ENCODE measurements around the gene CA6. TPM values are rescaled to one million over a fixed set of nuclear protein-coding genes. Genes with fewer than 3 reads are reported as not detected.
"Not testable (repeated sequence)": the region's sequence is repeated elsewhere in the genome, so short reads cannot be mapped to it uniquely, and the experiment has no call there.

CA6 gene
- total RNA-seq, 1 donor from 2014 or later: not detected

- DNase-seq (peak; percentile 57), ATAC-seq (peak; percentile 77 to 82)
- Histone ChIP-seq H3K27me3 (ENCODE audit: low read depth) (no peaks in the 10 kb centered on the region), H3K4me3 (no peak overlapping the region), H3K36me3 (no peaks in the 10 kb centered on the region), H3K27ac (no peak overlapping the region), H3K9me3 (no peaks in the 10 kb centered on the region), H3K4me1 (peaks cover 23% of the 10 kb centered on the region)
- intact Hi-C loops (cut with DNase I): loop anchor here (10.0 kb wide), 1 partner anchor 73 kb away; no protein-coding TSS in a partner anchor
- TF ChIP-seq, protein P1, sequence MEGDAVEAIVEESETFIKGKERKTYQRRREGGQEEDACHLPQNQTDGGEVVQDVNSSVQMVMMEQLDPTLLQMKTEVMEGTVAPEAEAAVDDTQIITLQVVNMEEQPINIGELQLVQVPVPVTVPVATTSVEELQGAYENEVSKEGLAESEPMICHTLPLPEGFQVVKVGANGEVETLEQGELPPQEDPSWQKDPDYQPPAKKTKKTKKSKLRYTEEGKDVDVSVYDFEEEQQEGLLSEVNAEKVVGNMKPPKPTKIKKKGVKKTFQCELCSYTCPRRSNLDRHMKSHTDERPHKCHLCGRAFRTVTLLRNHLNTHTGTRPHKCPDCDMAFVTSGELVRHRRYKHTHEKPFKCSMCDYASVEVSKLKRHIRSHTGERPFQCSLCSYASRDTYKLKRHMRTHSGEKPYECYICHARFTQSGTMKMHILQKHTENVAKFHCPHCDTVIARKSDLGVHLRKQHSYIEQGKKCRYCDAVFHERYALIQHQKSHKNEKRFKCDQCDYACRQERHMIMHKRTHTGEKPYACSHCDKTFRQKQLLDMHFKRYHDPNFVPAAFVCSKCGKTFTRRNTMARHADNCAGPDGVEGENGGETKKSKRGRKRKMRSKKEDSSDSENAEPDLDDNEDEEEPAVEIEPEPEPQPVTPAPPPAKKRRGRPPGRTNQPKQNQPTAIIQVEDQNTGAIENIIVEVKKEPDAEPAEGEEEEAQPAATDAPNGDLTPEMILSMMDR (IDR thresholded peaks at IDR 0.05): peak; percentile 94
Observed at GRCh38 chr1:8987881-8988617, 42.4 kb downstream of the CA6 start.

- no peak for DNase-seq
- ATAC-seq: no peak
- intact Hi-C loops (cut with DNase I): loop anchor here (10.0 kb wide), 1 partner anchor 74 kb away; no protein-coding TSS in a partner anchor
- Histone ChIP-seq H3K27me3 (ENCODE audit: low read depth) (no peaks in the 10 kb centered on the region), H3K36me3 (no peaks in the 10 kb centered on the region), H3K9me3 (no peaks in the 10 kb centered on the region), H3K4me3 (no peak overlapping the region), H3K4me1 (peaks cover 23% of the 10 kb centered on the region), H3K27ac (no peak overlapping the region)
- TF ChIP-seq, protein P1 (IDR thresholded peaks at IDR 0.05): no peak
Observed at GRCh38 chr1:8988618-8988967, 42.9 kb downstream of the CA6 start.

- Histone ChIP-seq H3K4me1 (peaks cover 23% of the 10 kb centered on the region), H3K27me3 (ENCODE audit: low read depth) (no peaks in the 10 kb centered on the region), H3K9me3 (no peaks in the 10 kb centered on the region), H3K36me3 (no peaks in the 10 kb centered on the region), H3K4me3 (no peak overlapping the region), H3K27ac (no peak overlapping the region)
- DNase-seq (no peak), ATAC-seq (no peak)
- TF ChIP-seq, protein P1 (IDR thresholded peaks at IDR 0.05): no peak
- intact Hi-C loops (cut with DNase I): loop anchor here (10.0 kb wide), 1 partner anchor 74 kb away; no protein-coding TSS in a partner anchor
Observed at GRCh38 chr1:8989061-8989460, 43.4 kb downstream of the CA6 start.

- Histone ChIP-seq H3K4me3 (no peak overlapping the region), H3K4me1 (peaks cover 23% of the 10 kb centered on the region), H3K36me3 (no peaks in the 10 kb centered on the region), H3K27me3 (ENCODE audit: low read depth) (no peaks in the 10 kb centered on the region), H3K27ac (no peak overlapping the region), H3K9me3 (no peaks in the 10 kb centered on the region)
- intact Hi-C loops (cut with DNase I): loop anchor here (10.0 kb wide), 1 partner anchor 75 kb away; no protein-coding TSS in a partner anchor
- ATAC-seq: no peak
- DNase-seq: no peak
- TF ChIP-seq, protein P1 (IDR thresholded peaks at IDR 0.05): no peak
Observed at GRCh38 chr1:8989821-8990220, 44.2 kb downstream of the CA6 start.

DNA sequence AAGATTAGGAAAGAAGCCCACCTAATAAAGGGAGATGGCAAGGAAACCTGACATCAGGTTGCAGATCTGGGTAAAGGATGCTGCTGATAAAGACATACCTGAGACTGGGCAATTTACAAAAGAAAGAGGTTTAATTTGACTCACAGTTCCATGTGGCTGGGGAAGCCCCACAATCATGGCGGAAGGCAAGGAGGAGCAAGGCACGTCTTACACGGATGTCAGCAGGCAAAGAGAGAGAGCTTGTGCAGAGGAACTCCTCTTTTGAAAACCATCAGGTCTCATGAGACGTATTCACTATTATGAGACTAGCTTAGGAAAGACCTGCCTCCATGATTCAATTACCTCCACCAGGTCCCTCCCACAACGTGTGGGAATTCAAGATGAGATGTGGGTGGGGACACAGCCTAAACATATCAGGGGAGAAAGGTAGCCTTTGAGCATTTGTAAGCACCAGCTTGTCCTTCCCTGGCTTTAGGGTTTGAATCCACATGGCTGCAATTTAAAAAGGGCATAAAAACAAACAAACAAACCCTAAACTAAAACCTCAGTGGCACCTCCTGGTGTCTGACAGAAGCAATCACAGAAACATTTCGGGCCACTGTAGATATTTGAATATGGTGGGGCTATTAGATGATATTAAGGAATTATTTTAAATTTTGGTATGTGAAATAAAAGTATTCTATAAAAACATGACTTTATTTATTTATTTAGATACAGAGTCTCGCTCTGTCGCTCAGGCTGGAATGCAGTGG lies 47.4 kb downstream of the CA6 start:
- intact Hi-C loops (cut with DNase I): no loop called here
- H3K4me1 ChIP-seq: peaks cover 5% of the 10 kb centered on the region
- no peaks in the 10 kb centered on the region for H3K9me3 ChIP-seq

GRCh38 chr1:8993962-8994675 lies 48.5 kb downstream of the CA6 start:
- H3K27ac ChIP-seq; intact Hi-C loops (cut with DNase I); H3K36me3 ChIP-seq; H3K4me3 ChIP-seq; H3K27me3 ChIP-seq (ENCODE audit: low read depth); DNase-seq; H3K4me1 ChIP-seq; ATAC-seq; H3K9me3 ChIP-seq: not testable (repeated sequence)

More for the DNA sequence above, 47.4 kb downstream of the CA6 start:
- TF ChIP-seq, protein P1 (IDR thresholded peaks at IDR 0.05): no peak
- ATAC-seq (no peak), DNase-seq (no peak)
- H3K27ac ChIP-seq: no peak overlapping the region
- no peaks in the 10 kb centered on the region for H3K27me3 ChIP-seq (ENCODE audit: low read depth)
- H3K4me3 ChIP-seq: no peak overlapping the region
- H3K36me3 ChIP-seq: no peaks in the 10 kb centered on the region

GRCh38 chr1:9001534-9002214 lies 56.0 kb downstream of the CA6 start:
- intact Hi-C loops (cut with DNase I); H3K27ac ChIP-seq; H3K4me3 ChIP-seq; ATAC-seq; H3K4me1 ChIP-seq; H3K36me3 ChIP-seq; H3K9me3 ChIP-seq; DNase-seq; H3K27me3 ChIP-seq (ENCODE audit: low read depth): not testable (repeated sequence)

DNA sequence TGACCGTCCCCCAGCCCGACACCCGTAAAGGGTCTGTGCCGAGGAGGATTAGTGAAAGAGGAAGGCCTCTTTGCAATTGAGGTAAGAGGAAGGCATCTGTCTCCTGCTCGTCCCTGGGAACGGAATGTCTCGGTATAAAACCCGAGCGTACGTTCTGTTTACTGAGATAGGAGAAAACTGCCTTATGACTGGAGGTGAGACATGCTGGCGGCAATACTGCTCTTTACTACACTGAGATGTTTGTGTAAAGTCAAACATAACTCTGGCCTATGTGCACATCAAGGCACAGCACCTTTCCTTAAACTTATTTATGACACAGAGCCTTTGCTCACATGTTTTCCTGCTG lies 56.5 kb downstream of the CA6 start:
- H3K27ac ChIP-seq; H3K4me1 ChIP-seq; H3K4me3 ChIP-seq; H3K9me3 ChIP-seq; H3K27me3 ChIP-seq (ENCODE audit: low read depth); H3K36me3 ChIP-seq; ATAC-seq; intact Hi-C loops (cut with DNase I); DNase-seq: not testable (repeated sequence)

All from lower lobe of right lung (tissue), 2 donors.